Activated CD4-positive, alpha-beta T cell treated with anti-CD3 and anti-CD28 coated beads for 24 hours (primary cell): ENCODE data around the gene UQCRFS1.
"Not testable (repeated sequence)": the region's sequence is repeated elsewhere in the genome, so short reads cannot be mapped to it uniquely, and the experiment has no call there.

Experiments used
- DNase-seq, 2 donors: peaks; one replicate each; pipeline ENCODE4 v3.0.0-alpha.2; 2020; ENCODE audit warnings: low read depth in 2 of 2

The UQCRFS1 gene

DNA sequence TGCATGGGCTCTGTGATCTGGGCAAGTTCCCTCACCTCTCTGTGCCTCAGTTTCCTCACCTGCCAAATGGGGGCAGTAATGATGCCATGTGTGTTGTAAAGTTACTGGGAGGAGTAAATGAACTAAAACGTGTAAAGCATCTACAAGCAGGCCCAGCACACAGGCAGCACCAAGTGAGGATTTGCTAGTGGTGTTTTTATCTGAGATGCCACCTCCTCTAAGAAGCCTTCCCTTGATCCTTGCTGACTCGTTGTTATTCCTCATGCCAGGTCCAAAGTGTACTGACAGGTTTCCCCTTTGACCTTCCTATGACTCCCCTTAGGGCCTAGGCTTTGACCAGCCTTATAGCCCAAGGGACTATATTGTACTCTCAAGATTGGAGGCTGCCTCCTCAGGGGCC lies 1.5 kb upstream of the UQCRFS1 start:
- DNase-seq: no peak

DNA sequence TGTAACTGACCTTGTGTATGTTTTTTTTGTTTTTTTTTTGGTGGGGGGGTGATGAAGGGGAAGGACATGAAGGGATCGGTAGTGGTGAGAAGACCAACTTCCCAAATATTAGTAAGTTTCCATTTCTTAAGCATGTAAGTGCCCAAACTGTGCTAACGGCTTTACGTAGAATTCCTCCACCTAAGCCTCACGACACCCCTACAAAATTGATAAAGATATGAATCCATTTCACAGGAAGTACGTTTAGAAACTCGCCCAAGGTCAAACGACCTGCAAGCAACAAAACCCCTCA lies 649 bp downstream of the UQCRFS1 start:
- no peak for DNase-seq

GRCh38 chr19:29211562-29212355 lies 1.2 kb downstream of the UQCRFS1 start:
- DNase-seq: no peak

- not testable (repeated sequence) for DNase-seq
Observed at GRCh38 chr19:29211041-29211440, 1.9 kb downstream of the UQCRFS1 start.

GRCh38 chr19:29210502-29210901 lies 2.4 kb downstream of the UQCRFS1 start:
- not testable (repeated sequence) for DNase-seq

DNA sequence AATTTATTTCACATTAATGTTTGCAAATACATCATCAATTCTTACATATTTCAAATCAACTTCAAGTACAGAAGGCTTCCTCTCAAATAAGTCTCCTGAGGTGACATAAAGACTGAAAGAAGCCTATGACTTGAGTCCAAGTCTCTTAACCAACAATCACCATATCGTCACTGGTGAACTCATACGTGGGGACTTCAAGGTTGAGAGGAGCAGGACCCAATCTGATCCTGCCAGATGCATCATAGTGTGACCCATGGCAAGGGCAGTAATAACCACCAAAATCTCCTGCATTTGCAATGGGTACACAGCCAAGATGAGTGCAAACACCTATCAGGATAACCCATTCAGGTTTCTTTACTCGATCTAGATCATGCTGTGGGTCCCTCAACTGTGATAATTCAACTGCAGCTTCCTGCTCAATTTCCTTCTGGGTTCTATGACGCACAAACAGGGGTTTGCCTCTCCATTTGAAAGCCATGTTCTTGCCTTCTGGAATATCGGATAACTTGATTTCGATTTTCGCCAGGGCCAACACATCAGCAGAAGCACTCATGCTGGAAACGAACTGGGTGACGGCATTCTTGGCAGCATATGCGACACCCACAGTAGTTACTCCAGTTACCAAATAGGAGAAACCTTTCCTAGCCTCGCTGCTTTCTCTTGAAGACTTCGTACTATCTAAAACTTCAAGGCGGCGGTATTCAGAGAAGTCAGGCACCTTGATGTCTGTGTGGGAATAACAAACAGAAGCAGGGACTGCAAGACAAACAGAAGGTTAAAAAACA lies 5.4 kb downstream of the UQCRFS1 start:
- not testable (repeated sequence) for DNase-seq

GRCh38 chr19:29206453-29206852 lies 6.5 kb downstream of the UQCRFS1 start:
- no peak for DNase-seq

GRCh38 chr19:29202281-29202680 lies 10.7 kb downstream of the UQCRFS1 start:
- no peak for DNase-seq

DNA sequence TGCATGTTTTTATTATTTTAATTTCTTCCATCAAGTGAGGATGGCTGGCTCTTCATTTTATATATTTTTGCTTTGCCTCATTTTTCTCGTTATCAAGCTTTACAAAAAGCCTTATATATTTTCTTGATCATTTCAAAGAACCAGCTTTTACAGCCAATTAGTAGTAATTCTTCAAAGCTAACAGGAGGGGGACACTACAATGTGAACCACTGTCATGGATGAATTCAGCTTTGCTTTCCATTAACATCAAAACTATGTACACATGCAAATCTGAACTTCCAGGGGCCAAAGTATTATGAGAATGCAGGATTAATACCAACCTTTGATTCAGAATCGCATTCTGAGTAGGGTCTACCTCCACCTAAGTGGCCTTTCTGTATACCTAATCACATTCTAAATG lies 11.1 kb downstream of the UQCRFS1 start:
- no peak for DNase-seq

DNA sequence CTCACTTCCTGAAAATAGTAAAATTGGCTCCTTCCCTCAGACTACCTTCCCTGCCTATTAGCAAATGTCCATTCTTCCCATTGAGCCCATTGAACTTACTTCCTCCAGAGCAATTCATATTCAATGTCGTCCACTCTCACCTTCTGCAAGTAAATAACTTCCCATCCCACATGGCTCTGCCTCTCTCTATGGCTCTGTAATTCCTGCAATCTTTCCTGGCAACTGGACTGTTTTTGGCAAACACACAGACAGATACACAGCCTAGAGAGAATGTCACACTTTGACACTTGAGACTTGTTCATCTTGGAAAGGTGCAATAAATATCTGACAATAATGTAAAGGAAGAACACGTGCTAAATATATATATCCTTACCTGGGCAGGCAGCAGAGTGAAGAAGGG lies 18.3 kb downstream of the UQCRFS1 start:
- no peak for DNase-seq

DNA sequence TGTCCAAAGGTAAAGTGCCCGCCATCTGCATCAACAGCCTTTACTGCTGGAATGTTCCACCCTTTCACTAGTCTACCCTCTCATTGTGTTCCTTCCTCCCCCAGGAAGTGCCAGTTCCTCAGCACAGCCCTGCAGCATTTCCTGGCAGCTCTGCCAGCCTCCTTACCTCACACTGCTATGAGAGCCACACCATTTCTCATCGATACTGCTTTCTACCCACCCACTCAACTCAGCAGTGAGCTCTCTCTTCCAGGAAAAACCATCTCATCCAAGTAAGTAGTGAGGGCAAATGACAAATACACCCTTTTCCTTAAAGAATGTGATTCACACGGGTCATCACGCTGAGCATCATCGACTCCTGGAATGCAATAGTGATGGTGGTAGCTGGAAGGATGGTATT lies 19.8 kb downstream of the UQCRFS1 start:
- DNase-seq: no peak

DNA sequence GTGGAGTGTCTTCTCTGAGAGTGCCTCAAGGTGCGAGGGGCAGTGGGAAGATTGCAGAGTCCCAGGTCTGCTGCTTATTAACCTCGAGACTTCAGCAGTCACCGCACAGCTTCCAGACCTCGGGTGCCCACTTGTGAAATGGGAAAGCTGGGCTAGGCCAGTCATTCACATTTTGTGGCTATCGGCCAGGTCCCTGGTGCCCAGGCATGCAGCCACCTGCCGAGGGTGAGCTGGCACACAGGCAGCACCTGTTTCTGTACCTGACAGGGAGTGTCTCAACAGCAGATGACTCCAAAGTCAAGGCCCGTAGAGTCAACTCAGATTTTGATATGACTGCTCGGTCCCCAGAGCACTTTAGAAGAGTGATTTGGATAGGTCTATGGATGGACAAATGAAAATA lies 21.9 kb downstream of the UQCRFS1 start:
- no peak for DNase-seq

DNA sequence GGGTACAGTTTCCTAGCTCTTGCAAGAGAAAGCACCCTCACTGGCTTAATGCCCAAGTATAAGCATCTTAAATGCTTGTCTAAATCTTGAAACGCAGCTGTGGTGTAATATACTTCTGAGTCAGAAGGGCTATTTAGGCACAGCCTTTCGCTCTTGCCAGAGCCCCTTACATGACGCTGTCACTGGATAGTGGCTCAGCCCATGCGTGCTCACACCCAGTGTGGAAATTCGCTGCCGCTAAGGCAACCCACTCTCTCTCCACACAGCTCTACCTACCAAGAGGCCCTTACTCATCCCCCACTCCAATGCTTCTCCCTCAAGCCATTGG lies 24.0 kb downstream of the UQCRFS1 start:
- DNase-seq: no peak

DNA sequence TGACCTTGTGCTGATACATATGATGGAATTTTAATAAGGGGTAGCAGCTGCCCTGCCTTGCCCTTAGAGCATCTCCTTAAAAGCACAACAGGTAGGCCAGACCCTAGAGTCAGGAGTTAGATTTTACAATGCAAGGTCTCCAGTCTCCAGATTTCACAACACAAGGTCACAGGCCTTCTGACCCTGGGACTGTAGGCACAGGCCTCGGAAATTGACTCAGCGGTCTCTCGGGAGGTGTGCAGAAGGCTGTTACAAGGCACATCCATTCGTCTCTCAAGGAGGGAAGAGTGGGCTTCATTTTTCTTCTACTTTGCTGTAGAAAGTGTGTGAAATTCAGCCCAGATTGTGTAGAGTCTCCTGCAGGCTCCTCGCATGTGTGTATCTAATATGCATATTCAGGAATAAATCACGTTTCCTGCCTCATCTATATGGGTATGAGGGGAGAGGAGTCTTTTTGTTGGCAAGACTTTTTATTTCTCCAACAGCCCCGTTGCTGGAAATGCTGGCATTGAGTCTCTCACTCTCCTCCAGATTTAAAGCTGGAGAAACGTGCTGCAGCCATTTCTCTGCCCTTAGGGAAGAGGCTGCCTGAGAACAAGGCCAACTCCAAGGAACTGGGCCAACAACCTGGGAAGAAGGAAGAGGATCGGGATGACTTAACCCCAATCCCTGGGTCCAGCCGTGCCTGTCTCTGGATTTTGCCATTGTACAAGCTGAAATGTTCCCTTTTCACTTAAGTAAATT lies 24.5 kb downstream of the UQCRFS1 start:
- DNase-seq: no peak

GRCh38 chr19:29187676-29188075 lies 25.3 kb downstream of the UQCRFS1 start:
- DNase-seq: no peak

DNA sequence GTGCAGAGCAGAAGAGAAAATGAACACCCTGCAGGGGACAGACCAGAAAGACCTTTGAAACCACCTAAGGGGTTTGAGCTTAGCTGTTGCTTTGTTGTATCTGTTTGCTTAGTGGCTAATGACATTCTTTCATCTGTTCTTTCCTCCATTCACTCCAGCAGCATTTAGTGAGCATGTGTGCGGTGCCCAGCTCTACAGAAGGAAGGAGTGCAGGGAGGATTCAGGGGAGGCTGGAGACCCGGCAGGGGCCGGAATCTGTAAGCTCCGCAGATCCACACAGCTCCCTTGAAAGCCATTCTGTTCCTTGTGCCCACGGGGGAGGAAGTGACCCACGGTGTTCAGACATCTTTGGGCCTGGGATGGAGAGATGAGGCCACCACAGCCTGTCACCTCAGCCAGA lies 27.5 kb downstream of the UQCRFS1 start:
- no peak for DNase-seq

- no peak for DNase-seq
Observed at GRCh38 chr19:29176981-29177754, 35.8 kb downstream of the UQCRFS1 start.

DNA sequence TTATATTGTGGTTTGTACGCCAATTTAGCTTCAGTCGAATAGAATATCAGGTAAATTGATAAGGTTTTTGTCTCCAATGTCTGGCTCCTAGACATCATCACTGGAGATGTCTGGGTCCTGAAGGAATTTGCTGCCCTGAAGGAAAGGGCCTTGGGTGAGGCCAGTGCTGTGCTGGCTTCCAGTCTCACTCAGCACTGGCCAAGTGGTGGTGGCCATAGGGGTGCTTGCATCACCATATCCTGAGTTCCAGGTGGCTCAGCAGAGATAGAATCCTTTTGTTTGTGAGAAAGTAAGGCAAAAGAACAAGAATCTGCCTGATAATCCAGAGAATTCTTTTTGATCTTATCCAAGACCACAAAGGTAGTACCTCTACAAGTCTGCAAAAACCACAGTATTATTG lies 39.1 kb downstream of the UQCRFS1 start:
- DNase-seq: no peak

GRCh38 chr19:29172302-29172701 lies 40.6 kb downstream of the UQCRFS1 start:
- DNase-seq: no peak

DNA sequence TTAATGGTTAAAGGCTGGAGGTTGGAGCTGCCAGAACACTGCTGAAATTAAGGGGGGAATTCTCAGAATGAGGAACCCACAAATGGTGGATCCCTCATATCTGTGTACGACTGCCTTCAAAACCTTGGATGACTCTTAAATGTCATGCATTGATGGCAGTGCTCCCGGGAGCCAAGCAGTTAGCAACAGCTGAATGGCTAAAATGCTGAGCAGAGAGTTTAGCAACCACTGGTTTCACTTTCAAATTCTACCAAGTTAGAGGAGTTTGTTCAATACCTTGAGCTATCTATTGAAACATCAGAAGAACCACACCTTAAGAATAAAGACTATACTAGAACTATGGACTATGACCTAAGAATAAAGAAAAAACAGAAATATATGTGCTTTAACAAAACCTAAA lies 41.4 kb downstream of the UQCRFS1 start:
- DNase-seq: no peak

DNA sequence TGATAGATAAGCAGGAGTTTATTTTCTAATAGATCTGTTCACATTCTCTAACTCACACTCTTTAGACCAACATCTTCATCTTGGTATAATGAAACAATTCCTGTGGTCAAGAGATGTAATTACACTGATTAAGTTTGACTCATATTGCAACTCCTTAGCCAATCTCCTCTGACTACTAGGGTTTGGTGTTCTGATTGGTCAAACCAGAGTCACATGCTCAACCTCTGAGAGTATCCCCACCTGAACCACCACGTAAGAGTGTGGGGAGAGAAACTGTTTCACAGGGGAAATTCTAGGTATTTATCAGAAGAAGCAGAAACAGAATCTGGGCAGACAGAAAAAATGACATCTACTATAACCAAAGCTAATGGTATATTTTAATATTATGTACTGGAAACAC lies 42.4 kb downstream of the UQCRFS1 start:
- no peak for DNase-seq

DNA sequence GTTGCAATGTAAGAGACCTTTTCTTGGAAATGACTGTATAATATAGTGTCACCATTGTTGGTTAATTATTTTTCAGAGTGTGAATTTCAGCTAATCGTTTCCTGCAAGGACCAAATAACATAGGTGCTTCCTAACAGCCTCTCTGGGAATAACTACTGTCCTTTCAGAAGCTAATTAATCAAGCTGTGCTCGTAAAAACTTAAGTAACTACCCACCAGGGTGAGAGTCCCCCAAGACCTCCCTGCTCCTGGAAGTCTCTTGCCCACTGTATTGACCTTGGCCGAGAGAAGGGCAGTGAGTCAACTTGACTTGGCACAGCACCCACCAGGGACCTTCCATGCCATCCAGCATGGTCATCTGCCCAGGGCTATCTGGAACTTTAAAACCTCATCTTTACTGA lies 50.3 kb downstream of the UQCRFS1 start:
- DNase-seq: no peak
